ENCODE measurements around the gene STAMBP. TPM values are rescaled to one million over a fixed set of nuclear protein-coding genes. Genes with fewer than 3 reads are reported as not detected.

The STAMBP gene
- total and polyA plus RNA-seq, 9 of the 15 experiments (the other 6 are each of a cell fraction or from before 2014, with no cell fraction given), result 36.9 to 75.2 (median 48.8) TPM

DNA sequence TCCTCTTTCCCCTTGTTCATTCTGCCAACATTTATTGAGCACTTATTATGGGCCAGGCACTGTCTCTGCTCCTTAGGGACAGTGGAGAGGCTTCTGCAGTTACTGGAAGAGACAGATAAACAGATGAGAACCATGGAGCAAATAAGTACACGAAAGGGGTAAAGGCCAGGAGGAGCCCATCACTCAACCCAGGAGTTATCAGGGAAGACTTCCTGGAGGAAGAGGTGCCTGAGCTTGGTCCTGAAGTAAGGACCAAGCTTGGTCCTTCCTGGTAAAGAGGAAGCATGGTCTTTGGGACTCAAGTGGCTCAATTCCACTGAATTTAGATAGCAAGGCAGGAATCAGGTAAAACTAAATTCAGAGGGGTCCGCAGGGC lies 65.7 kb downstream of the STAMBP start (continued):
- TF ChIP-seq, protein P1, sequence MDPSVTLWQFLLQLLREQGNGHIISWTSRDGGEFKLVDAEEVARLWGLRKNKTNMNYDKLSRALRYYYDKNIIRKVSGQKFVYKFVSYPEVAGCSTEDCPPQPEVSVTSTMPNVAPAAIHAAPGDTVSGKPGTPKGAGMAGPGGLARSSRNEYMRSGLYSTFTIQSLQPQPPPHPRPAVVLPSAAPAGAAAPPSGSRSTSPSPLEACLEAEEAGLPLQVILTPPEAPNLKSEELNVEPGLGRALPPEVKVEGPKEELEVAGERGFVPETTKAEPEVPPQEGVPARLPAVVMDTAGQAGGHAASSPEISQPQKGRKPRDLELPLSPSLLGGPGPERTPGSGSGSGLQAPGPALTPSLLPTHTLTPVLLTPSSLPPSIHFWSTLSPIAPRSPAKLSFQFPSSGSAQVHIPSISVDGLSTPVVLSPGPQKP (CRISPR knock-in tag; IDR thresholded peaks at IDR 0.05), result no peak
- TF ChIP-seq RBM25 (IDR thresholded peaks at IDR 0.05; ENCODE audit: low read depth, low read length, severe bottlenecking) (peak; percentile 74), ARHGAP35 (IDR thresholded peaks at IDR 0.05; ENCODE audit: partially characterized antibody) (no peak)

DNA sequence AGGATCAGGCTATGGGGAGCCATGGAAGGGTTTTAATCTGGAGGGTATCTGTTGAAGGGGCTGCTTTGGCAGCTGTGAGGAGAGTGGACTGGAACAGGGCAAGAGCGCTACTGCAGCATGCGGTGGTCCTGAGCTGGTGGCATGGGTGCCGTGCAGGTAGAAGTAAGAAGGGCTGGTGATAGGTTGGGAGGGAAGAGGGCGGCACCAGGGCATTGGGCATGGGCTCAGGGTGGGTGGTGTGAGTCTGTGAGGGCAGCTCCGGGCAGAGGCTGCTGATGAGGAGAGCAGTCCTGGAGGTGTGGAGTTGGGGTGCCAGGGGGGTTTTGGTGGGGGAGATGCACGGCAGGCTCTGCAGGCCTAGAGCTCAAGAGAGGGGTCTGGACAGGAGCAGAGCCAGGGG lies 66.1 kb downstream of the STAMBP start:
- H3K9me3 ChIP-seq (replicated peaks; ENCODE audit: control insufficient read depth, insufficient read depth, low read depth, low read length), result no peaks in the 10 kb centered on the region; the same call in 1 of the 2 replicates
- FAIRE-seq, result no peak
- no peak overlapping the region for H3K27ac ChIP-seq (ENCODE audit: extremely low read depth, low read depth, low read length)
- H3K4me1 ChIP-seq (replicated peaks in 1 of 2; ENCODE audit: control insufficient read depth in 2 of 2, insufficient read depth in 2 of 2, low read length in 2 of 2), result peaks cover 0 to 10% of the 10 kb centered on the region in 2 experiments; a peak in 1 of 5 replicates
- H2AFZ ChIP-seq (ENCODE audit: low read depth, low read length), result no peak overlapping the region
- H4K20me1 ChIP-seq (replicated peaks; ENCODE audit: control insufficient read depth, insufficient read depth, low read length), result no peaks in the 10 kb centered on the region
- no peak overlapping the region for H3K4me2 ChIP-seq (ENCODE audit: insufficient read depth, low read length)
- no peaks in the 10 kb centered on the region for H3K9me1 ChIP-seq (ENCODE audit: control insufficient read depth, insufficient read depth, low read length)
- no peaks in the 10 kb centered on the region; a peak in 1 of 5 replicates for H3K27me3 ChIP-seq (ENCODE audit: control insufficient read depth in 2 of 2, insufficient read depth in 2 of 2, low read length in 2 of 2)
- in situ Hi-C loops (cut with MboI) (no loop called here), intact Hi-C loops (cut with micrococcal nuclease) (no loop called here)
- ChIA-PET POLR2A (interaction anchor here (1.2 kb wide), 1 partner anchor 93 kb away, joined by 3 read pairs; no protein-coding TSS in a partner anchor), CTCF (ENCODE audit: low intra/inter-chr PET ratio) (no interaction called here)
- H3K4me3 ChIP-seq, result no peak overlapping the region
- no peak overlapping the region for H3K9ac ChIP-seq (ENCODE audit: insufficient read depth in 1 of 2, low read depth in 2 of 2, low read length in 2 of 2)
- WGBS (ENCODE audit: insufficient coverage, low coverage, missing lambda C conversion rate), result 53% methylated on average over 6 of the region's 6 CpGs
- BruUV-seq (replicated peaks), result no TSS peak
- no peaks in the 10 kb centered on the region for H3K36me3 ChIP-seq (ENCODE audit: control insufficient read depth, insufficient read depth, low read length)
- no peak for DNase-seq (ENCODE audit: extremely low read depth in 1 of 4, low spot score in 3 of 4)
- ATAC-seq, result no peak
- H3K79me2 ChIP-seq (ENCODE audit: control insufficient read depth, insufficient read depth, low read length), result no peaks in the 10 kb centered on the region
- TF ChIP-seq POLR2B (IDR thresholded peaks at IDR 0.05; ENCODE audit: low read depth, partially characterized antibody), result no peak
